Loucy (cell line): Measurements from ENCODE around the gene ZFAND2B.

ENCODE experiments used
- H2AFZ ChIP-seq: fragments of 200-600 bp; sonication (generic); 2 replicates; pipeline ENCODE4 v1.6.0; 2016; ENCODE audit warnings: antibody characterized with exemption, mild to moderate bottlenecking, low read length, moderate library complexity
- H3F3A ChIP-seq: fragments of 200-600 bp; 2 replicates; pipeline ENCODE4 v1.6.0; 2016; ENCODE audit warnings: antibody characterized with exemption, low read depth, mild to moderate bottlenecking
- H3K27me3 ChIP-seq: fragments of 200-600 bp; sonication (generic); 2 replicates; pipeline ENCODE4 v1.6.1; 2014; ENCODE audit warnings: low read length, mild to moderate bottlenecking; ENCODE audit not compliant: insufficient read depth, poor library complexity, severe bottlenecking
- H3K36me3 ChIP-seq: fragments of 200-600 bp; sonication (generic); 2 replicates; pipeline ENCODE4 v1.6.1; 2016; ENCODE audit warnings: low read length; ENCODE audit not compliant: insufficient read depth
- H3K4me1 ChIP-seq: fragments of 200-600 bp; sonication (generic); 2 replicates; pipeline ENCODE4 v1.5.1; 2014; ENCODE audit warnings: low read length, mild to moderate bottlenecking; ENCODE audit not compliant: insufficient read depth, poor library complexity, severe bottlenecking
- H3K4me2 ChIP-seq: fragments of 200-600 bp; sonication (generic); 2 replicates; pipeline ENCODE4 v1.6.0; 2014; ENCODE audit warnings: antibody characterized with exemption, low read length, low read depth, mild to moderate bottlenecking; ENCODE audit not compliant: poor library complexity, severe bottlenecking
- H3K4me3 ChIP-seq: fragments of 200-600 bp; sonication (generic); 2 replicates; pipeline ENCODE4 v1.5.1; 2014; ENCODE audit warnings: low read length, mild to moderate bottlenecking, mixed read lengths; ENCODE audit not compliant: poor library complexity, severe bottlenecking
- H3K79me2 ChIP-seq: fragments of 200-600 bp; sonication (generic); 2 replicates; pipeline ENCODE4 v1.6.1; 2014; ENCODE audit warnings: low read length; ENCODE audit not compliant: insufficient read depth
- H3K9ac ChIP-seq: fragments of 200-600 bp; sonication (generic); 2 replicates; pipeline ENCODE4 v1.6.0; 2014; ENCODE audit warnings: mild to moderate bottlenecking, low read depth, low read length, moderate library complexity; ENCODE audit not compliant: poor library complexity, severe bottlenecking
- H3K9me2 ChIP-seq: fragments of 200-600 bp; sonication (generic); replicated peaks from 2 replicates; pipeline ENCODE4 v1.6.1; 2016; ENCODE audit warnings: low read depth, low read length, mixed read lengths
- H3K9me3 ChIP-seq: fragments of 200-600 bp; sonication (generic); 2 replicates; pipeline ENCODE4 v1.6.1; 2014; ENCODE audit warnings: mild to moderate bottlenecking, antibody characterized with exemption, low read length, low read depth; ENCODE audit not compliant: insufficient read depth
- H4K20me1 ChIP-seq: fragments of 200-600 bp; sonication (generic); 2 replicates; pipeline ENCODE4 v1.6.0; 2014; ENCODE audit warnings: antibody characterized with exemption, low read length, mild to moderate bottlenecking; ENCODE audit not compliant: insufficient read depth, poor library complexity, severe bottlenecking
- CTCF ChIP-seq: fragments of 200-600 bp; sonication (generic); conservative IDR thresholded peaks from 2 replicates; pipeline ENCODE4 v1.5.1; 2014; ENCODE audit warnings: mild to moderate bottlenecking, antibody characterized with exemption, low read length
- EZH2phosphoT487 ChIP-seq: fragments of 200-600 bp; IDR thresholded peaks from 2 replicates; pipeline ENCODE4 v1.6.1; 2018; ENCODE audit warnings: antibody characterized with exemption, mild to moderate bottlenecking, moderate library complexity, borderline replicate concordance

The ZFAND2B gene

DNA sequence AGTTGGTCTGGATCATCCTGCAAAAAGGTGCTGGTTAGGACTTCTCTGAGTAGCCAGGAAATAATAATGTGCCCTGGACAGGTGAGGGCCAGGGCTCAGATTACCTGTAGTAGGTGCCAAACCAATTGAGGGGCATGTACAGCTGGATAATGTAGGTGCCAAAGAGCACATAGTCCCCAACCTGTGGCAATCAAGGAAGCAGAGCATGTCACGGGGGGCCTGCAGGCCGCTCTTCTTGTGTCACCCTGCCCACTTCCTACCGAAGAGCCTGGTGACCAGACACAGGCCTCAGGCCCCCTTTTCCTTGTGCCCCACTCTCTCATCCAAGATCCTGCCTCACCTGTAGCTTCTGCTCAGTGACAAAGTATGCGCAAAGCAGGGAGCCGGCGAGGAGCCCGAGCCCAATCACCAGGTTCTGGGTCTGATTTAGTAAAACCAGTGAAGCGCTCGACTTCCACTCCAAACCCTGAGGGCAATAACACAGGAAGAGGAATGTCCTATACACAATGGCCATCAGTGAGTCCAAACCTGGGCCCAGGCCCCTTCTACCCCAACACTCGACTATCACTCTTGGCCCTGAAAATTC is 7.0 kb downstream of the ZFAND2B start:
- Histone ChIP-seq H4K20me1 (no peaks in the 10 kb centered on the region), H3K4me2 (no peak overlapping the region), H3K9ac (no peak overlapping the region), H2AFZ (no peak overlapping the region), H3K9me2 (no peaks in the 10 kb centered on the region), H3K27me3 (no peaks in the 10 kb centered on the region), H3K79me2 (no peaks in the 10 kb centered on the region), H3K9me3 (no peaks in the 10 kb centered on the region), H3K4me3 (no peak overlapping the region), H3K36me3 (no peaks in the 10 kb centered on the region), H3F3A (no peaks in the 10 kb centered on the region), H3K4me1 (peaks cover 10% of the 10 kb centered on the region)
- TF ChIP-seq CTCF (no peak), EZH2phosphoT487 (no peak)

GRCh38 chr2:219214141-219214540 is 7.6 kb downstream of the ZFAND2B start:
- Histone ChIP-seq H4K20me1 (no peaks in the 10 kb centered on the region), H3F3A (no peaks in the 10 kb centered on the region), H3K79me2 (no peaks in the 10 kb centered on the region), H3K27me3 (no peaks in the 10 kb centered on the region), H3K9me2 (no peaks in the 10 kb centered on the region), H2AFZ (no peak overlapping the region), H3K4me3 (no peak overlapping the region), H3K36me3 (no peaks in the 10 kb centered on the region), H3K9ac (no peak overlapping the region), H3K9me3 (no peaks in the 10 kb centered on the region), H3K4me2 (no peak overlapping the region), H3K4me1 (peaks cover 10% of the 10 kb centered on the region)
- TF ChIP-seq CTCF = no peak
- no peak for TF ChIP-seq EZH2phosphoT487

DNA sequence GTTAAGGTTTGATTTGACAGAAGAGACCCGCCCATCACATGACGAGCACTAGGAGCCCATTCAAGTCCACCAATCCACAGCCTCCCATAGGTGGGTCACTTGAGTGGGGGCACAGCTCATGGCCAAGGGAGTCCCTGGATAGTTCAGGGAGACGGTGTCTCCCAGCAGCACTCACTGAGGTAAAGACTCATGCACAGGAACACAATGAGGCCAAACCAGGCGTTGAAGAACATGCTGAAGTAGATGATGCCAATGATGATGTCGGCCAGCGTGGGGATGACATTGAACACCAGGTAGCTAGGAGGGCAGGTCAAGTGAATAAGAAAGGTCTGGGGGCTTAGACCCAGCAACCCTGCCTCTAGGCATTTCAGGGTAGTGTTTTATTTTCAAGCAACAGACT is 8.2 kb downstream of the ZFAND2B start:
- TF ChIP-seq EZH2phosphoT487 = no peak
- TF ChIP-seq CTCF = no peak
- Histone ChIP-seq H3K9me2 (no peaks in the 10 kb centered on the region), H3K4me2 (no peak overlapping the region), H3K9ac (no peak overlapping the region), H3K4me3 (no peak overlapping the region), H3K36me3 (no peaks in the 10 kb centered on the region), H3K9me3 (no peaks in the 10 kb centered on the region), H3K4me1 (peaks cover 10% of the 10 kb centered on the region), H3K27me3 (no peaks in the 10 kb centered on the region), H3F3A (no peaks in the 10 kb centered on the region), H3K79me2 (no peaks in the 10 kb centered on the region), H2AFZ (no peak overlapping the region), H4K20me1 (no peaks in the 10 kb centered on the region)
